ENCODE measurements around the gene SLC25A6.
A peak's percentile ranks its signal among the peaks of the same experiment; 100 is the strongest.
"Not testable (repeated sequence)": the region's sequence is repeated elsewhere in the genome, so short reads cannot be mapped to it uniquely, and the experiment has no call there.

SLC25A6 gene

GRCh38 chrX:1354036-1355019, 37.6 kb downstream of the SLC25A6 start:
- TF ChIP-seq, protein P1, sequence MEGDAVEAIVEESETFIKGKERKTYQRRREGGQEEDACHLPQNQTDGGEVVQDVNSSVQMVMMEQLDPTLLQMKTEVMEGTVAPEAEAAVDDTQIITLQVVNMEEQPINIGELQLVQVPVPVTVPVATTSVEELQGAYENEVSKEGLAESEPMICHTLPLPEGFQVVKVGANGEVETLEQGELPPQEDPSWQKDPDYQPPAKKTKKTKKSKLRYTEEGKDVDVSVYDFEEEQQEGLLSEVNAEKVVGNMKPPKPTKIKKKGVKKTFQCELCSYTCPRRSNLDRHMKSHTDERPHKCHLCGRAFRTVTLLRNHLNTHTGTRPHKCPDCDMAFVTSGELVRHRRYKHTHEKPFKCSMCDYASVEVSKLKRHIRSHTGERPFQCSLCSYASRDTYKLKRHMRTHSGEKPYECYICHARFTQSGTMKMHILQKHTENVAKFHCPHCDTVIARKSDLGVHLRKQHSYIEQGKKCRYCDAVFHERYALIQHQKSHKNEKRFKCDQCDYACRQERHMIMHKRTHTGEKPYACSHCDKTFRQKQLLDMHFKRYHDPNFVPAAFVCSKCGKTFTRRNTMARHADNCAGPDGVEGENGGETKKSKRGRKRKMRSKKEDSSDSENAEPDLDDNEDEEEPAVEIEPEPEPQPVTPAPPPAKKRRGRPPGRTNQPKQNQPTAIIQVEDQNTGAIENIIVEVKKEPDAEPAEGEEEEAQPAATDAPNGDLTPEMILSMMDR (IDR thresholded peaks at IDR 0.05; ENCODE audit: extremely low read depth, missing control alignments): no peak
- DNase-seq (ENCODE audit: low spot score): no peak

GRCh38 chrX:1351981-1352714, 39.8 kb downstream of the SLC25A6 start:
- DNase-seq (ENCODE audit: low spot score): no peak
- TF ChIP-seq, protein P1 (IDR thresholded peaks at IDR 0.05; ENCODE audit: extremely low read depth, missing control alignments): no peak

GRCh38 chrX:1349606-1350005, 42.3 kb downstream of the SLC25A6 start:
- not testable (repeated sequence) for DNase-seq (ENCODE audit: low spot score)

DNA sequence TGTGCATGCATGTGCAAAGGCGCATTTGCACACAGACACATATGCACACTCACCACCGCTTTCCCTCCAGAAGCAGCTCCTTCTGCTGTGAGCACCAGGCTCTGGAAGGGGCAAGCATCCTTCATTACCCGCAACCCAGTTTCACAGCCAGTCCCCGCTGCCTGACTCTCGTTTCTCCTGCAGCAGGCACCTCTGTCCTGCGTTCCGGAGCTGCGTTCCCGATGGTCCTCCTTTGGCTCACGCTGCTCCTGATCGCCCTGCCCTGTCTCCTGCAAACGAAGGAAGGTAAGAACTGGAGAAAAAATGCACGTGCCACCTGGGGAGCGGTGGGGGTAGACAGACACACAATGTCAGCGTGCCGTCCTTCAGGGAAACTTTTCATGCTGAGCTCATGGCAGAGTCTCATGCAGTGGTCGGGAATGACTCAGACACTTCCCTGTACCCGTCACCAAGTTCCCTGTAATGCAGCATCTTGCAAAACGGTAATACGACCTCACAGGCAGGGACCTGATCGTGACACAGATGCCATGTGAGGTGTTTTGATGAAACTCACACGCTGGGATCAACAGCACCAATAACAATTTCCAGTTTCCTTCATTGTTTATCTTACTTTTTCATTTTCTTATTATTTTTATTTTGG, 50.2 kb downstream of the SLC25A6 start:
- TF ChIP-seq, protein P1 (IDR thresholded peaks at IDR 0.05; ENCODE audit: extremely low read depth, missing control alignments): no peak
- DNase-seq (ENCODE audit: low spot score): no peak

DNA sequence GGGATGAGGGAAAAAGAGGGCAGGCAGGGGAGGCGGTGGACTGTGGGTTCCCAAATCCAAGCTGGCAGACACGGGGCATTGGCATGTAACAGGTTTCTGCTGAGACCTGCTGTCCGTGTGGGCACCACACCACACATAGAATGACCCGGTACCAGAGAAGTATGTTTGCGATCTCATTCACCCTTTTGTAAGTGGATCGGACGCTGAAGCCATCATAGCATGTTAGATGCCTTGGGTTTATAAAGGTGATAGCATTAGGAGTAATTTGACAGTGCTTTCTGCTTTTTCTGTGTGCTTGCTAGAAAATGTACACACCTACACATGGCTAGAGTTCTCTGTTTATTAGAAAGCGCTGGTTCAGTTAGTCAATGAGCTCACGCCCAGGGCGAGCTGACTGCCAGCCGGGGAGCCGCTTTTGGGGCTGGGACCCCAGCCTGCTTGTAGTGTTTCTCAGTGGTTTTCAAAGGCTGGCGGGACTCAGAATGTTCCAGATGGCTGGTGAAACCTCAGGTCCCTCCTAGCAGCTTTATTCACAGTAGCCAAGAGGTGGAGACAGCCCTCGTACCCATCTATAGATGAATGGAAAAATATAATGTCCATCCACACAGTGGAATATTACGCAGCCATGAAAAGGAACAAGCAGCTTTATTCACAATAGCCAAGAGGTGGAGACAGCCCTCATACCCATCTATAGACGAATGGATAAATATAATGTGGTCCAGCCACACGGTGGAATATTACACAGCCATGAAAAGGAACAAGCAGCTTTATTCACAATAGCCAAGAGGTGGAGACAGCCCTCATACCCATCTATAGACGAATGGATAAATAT, 54.7 kb downstream of the SLC25A6 start:
- TF ChIP-seq, protein P1 (IDR thresholded peaks at IDR 0.05; ENCODE audit: extremely low read depth, missing control alignments): no peak
- DNase-seq (ENCODE audit: low spot score): no peak

GRCh38 chrX:1336331-1336943, 55.5 kb downstream of the SLC25A6 start, which contains the start of gene IL3RA:
Gene IL3RA (plus strand): TSS chrX:1336785. CDS start chrX:1341766, 4,981 bp downstream.
- DNase-seq (ENCODE audit: low spot score): peak; percentile 55
- TF ChIP-seq, protein P1 (IDR thresholded peaks at IDR 0.05; ENCODE audit: extremely low read depth, missing control alignments): no peak
